HG03521 (cell line): ENCODE data around the gene CCDC141.

Source experiments
- ATAC-seq: cut with Tn5 transposase; IDR thresholded peaks from one replicate; pipeline ENCODE4 v1.9.1; 2021; ENCODE audit warnings: mild to moderate bottlenecking, moderate library complexity; ENCODE audit not compliant: unreplicated experiment

The CCDC141 gene

DNA sequence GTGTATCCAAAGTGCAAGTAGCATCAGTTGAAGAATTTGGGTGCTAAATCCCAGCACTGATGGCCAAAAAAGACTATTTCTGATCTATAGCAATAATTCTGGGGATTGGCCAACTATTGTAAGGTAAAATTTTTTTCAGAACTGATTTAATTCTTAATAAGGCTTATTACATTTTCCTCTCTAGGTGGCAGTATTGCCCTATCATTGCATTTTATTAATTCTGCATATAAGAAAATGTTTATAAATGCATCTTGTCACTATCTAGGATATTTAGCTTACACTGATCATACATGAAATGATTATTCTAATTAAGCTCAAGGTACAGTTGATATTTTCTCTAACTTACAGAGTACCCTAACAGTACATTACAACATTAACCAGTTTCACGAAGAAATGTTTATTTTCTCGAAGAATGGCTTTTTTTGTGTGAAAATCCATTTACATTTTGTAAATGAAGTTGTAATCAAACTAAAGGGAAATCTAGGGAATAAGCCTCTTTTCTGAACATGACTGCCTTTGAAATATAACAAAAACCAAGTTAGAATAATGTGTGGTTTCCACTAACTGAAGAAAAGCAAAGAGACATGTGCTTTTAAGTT, 253.8 kb downstream of the CCDC141 start:
- ATAC-seq, result no peak

DNA sequence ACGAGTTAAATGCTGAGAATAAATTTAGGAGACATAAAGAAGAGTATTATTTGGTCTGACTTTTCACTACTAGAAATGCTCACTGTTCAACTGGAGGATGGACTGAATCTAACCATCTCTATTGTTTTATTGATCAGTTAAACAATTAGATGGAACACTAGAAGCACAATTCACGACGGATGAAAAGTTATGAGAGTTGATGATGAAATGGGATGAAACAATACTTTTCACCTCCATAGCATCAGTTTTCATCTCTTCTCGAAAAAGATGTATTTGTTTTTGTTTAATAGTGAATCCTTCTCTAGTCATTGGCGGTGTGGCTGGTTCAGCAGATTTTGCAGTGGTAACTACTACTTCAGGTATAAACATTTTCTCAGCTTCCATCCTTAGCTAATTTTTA, 262.0 kb downstream of the CCDC141 start:
- ATAC-seq, result no peak

DNA sequence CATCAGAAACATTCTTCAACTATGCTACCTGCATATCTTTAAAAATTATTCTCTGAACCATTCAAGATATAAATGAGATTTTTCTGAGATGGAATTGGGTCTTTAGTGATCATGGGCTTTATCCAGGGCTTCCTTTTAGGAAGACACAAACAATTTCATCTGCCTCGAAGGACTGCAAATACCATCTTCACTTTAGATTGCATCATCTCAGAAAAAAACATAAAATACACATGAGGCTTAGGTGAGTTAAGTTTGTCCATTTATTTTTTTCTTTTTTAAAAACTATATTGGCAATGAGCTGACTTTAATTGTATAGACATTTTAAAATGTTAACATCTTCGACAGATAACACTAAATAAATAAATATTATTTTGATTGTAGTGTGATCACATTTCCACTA, 262.8 kb downstream of the CCDC141 start:
- ATAC-seq, result no peak

DNA sequence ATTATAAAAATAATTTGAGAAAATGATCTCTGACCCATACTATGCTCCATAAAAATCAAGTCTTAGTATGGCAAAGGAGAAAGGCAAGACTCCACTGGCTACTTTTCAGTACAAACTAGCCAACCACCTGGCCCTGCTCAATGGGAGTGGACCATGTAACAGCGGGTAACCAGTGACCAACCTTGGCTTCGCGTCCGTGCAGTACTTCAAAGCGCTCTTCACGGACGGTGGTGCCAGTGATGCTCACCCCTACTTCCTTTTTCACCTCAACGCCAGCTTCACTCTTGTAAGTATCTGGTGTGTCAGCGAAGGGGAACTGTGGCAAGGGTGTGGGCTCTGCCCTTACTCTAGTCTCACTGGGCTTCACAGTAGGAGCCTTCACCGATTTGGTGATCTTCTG, 266.0 kb downstream of the CCDC141 start:
- ATAC-seq, result no peak

DNA sequence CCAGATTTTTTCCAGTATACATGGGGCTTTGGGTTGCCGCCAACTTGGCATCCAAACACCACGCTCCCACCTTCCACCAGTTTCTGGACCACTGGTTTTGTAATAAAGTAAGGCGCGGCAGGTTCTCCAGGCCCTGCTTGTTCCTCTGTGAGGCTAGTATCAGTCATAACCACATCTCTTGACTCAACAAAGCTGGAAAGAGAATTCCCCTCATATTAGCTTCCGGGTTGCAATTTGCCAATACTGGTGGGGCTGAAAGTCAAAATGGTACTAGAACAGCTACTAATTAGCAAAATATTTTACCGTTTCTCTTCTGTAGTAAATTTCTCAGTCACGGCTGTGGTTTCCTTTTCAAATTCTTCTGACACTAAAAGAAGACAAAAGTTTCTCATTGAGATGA, 267.7 kb downstream of the CCDC141 start:
- ATAC-seq, result no peak
